GM12872 (cell line): ENCODE data around the gene SLC5A8.

Experiments
- TF ChIP-seq, protein P1 (sequence below): IDR thresholded peaks from 3 replicates; pipeline ENCODE4 v1.5.1; 2011; ENCODE audit warnings: low read depth, mild to moderate bottlenecking, low read length, moderate library complexity; ENCODE audit not compliant: insufficient read depth

The SLC5A8 gene

DNA sequence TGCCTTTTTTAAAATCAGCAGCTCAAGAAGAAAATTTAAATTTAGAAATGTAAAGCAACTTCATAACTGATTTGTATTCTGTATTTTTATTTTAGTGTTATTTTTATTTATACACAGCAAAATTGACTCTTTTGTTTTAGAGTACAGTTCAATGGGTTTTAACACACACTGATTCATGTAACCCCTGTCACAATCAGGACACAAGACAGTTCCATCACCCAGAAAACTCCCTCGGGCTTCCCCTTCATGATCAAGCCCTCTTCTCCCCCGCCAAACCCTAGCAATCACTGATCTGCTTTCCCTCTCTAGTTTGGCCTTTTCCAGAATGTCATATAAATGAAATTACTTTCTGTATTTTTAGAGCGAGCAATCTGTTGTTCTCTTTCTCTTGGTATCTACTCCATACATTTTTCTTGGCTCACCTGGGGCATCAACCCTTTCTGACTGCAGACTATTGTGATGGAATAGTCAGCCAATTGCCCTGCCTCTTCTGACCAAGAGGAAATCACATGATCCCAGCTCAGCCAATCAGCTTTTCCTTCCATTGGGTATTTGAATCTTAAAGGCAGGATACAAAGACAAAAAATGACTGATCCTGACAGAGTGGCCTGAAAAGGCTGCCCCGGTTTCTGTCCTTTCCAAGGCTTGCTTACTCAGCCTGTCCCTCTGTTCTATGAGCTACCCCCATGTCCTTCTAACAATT, 5.3 kb downstream of the SLC5A8 start:
- TF ChIP-seq, protein P1, sequence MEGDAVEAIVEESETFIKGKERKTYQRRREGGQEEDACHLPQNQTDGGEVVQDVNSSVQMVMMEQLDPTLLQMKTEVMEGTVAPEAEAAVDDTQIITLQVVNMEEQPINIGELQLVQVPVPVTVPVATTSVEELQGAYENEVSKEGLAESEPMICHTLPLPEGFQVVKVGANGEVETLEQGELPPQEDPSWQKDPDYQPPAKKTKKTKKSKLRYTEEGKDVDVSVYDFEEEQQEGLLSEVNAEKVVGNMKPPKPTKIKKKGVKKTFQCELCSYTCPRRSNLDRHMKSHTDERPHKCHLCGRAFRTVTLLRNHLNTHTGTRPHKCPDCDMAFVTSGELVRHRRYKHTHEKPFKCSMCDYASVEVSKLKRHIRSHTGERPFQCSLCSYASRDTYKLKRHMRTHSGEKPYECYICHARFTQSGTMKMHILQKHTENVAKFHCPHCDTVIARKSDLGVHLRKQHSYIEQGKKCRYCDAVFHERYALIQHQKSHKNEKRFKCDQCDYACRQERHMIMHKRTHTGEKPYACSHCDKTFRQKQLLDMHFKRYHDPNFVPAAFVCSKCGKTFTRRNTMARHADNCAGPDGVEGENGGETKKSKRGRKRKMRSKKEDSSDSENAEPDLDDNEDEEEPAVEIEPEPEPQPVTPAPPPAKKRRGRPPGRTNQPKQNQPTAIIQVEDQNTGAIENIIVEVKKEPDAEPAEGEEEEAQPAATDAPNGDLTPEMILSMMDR = no peak

DNA sequence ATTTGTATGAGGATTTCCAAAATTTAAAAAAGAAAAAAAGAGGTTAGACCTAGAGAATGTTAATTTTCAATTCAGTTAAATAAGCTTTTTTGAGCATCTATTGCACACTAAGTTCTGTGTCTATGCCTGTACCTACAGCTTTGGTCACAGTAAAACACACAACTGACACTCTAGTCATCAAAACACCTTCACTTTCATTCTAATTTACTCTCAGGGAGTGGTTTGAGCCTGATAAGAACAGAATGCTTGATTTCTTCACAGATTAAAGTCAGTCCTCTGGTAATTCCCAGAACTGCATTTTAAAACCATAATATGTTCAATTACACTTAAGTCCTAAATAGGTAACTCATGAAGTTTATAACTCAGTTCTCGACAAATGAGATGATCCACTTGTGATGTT, 9.2 kb downstream of the SLC5A8 start:
- TF ChIP-seq, protein P1 = no peak

GRCh38 chr12:101200145-101200544, 9.9 kb downstream of the SLC5A8 start:
- TF ChIP-seq, protein P1 = no peak

GRCh38 chr12:101186291-101186690, 23.7 kb downstream of the SLC5A8 start:
- TF ChIP-seq, protein P1 = no peak

DNA sequence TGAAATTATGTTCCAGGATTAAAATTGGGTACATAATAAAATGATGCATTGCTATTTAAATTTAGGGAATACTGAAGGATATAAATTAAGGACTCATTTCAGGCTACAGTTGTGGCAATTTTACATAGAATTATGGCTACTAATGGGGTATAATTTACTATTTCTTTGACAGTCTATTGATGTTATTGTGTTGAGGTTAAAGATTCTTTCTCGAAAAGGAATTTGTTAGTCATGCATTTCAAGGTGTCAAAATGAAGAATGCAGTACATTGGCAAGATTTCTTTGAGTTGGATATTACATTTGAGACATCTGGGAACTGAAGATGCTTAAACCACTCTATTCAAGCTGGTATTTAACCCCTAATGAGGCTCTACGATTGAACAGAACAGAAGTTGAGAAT, 28.3 kb downstream of the SLC5A8 start:
- TF ChIP-seq, protein P1 = no peak

GRCh38 chr12:101174541-101174940, 35.5 kb downstream of the SLC5A8 start:
- TF ChIP-seq, protein P1 = no peak

DNA sequence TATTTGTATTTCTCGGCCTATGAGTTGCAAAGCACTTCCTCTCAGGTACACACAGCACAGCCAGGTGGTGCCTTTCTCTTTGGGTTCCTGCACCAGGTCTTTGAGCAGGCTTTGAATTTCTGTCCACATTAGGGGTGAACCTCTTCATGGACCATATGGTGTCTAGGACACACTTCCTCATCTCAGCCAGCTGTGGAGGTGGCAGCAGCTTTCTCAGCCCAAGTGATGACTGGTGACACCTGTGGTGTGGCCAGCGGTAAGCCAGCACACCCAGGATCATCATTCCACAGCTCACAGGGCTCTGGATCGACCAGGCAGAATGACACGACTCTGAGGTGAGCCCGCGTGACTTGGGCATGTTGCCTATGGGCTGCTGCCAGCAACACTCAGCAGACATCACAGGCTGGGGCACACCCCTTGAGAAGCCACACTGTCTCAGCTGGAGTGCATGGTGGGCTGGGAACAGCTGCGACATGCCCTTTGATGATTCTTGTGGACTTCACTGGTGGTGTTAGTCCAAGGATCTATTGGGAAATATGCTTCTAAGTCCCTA, 36.8 kb downstream of the SLC5A8 start:
- TF ChIP-seq, protein P1 = no peak
